Mammary epithelial cell (primary cell): Measurements from ENCODE around the gene SPC25.

ENCODE experiments used
- EZH2 ChIP-seq: IDR thresholded peaks from 2 replicates; pipeline ENCODE4 v1.6.1; 2012; ENCODE audit warnings: low read length, inconsistent platforms, borderline replicate concordance
- TF ChIP-seq, protein P1 (sequence below), 2 donors: IDR thresholded peaks in 1 of 2; conservative IDR thresholded peaks in 1 of 2; 2 replicates each; pipeline ENCODE4 v1.5.1; 2011 to 2012; ENCODE audit warnings: inconsistent platforms in 2 of 2, low read length in 2 of 2, mild to moderate bottlenecking in 2 of 2, control low read depth in 1 of 2, low read depth in 1 of 2; ENCODE audit not compliant: insufficient read depth in 1 of 2; ENCODE audit errors: extremely low read depth in 1 of 2

DNA sequence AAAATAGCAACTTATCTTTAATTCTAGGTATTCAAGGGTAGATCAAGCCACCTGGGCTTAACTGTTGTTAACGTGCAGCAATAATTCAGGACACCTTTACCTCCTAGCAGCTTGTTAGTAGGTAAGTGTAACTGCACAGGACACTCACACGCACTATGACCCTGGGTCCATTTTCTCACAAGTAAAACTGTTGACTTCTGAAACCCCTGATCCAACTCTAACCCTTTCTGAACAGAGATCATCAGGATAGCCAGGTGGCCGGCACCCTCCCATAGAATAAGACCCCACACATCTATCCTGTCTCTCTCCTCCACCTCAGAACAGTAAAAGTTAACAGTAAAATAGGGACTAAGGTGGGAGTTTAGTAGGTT, 610 bp downstream of the SPC25 start:
- TF ChIP-seq, protein P1, sequence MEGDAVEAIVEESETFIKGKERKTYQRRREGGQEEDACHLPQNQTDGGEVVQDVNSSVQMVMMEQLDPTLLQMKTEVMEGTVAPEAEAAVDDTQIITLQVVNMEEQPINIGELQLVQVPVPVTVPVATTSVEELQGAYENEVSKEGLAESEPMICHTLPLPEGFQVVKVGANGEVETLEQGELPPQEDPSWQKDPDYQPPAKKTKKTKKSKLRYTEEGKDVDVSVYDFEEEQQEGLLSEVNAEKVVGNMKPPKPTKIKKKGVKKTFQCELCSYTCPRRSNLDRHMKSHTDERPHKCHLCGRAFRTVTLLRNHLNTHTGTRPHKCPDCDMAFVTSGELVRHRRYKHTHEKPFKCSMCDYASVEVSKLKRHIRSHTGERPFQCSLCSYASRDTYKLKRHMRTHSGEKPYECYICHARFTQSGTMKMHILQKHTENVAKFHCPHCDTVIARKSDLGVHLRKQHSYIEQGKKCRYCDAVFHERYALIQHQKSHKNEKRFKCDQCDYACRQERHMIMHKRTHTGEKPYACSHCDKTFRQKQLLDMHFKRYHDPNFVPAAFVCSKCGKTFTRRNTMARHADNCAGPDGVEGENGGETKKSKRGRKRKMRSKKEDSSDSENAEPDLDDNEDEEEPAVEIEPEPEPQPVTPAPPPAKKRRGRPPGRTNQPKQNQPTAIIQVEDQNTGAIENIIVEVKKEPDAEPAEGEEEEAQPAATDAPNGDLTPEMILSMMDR (conservative IDR thresholded peaks at IDR 0.05 in 1 of 2, IDR thresholded peaks at IDR 0.05 in 1 of 2; ENCODE audit: extremely low read depth in 1 of 2, insufficient read depth in 1 of 2, low read depth in 1 of 2, low read length in 2 of 2): no peak
- no peak for TF ChIP-seq EZH2
